MM.1S (cell line): ENCODE data around the gene DNAH9.

Source experiments
- DNase-seq: peaks from one replicate; pipeline ENCODE4 v3.0.0-alpha.2; 2015
- H2AFZ ChIP-seq: fragments of 300-600 bp; sonication (generic); 2 replicates; pipeline ENCODE4 v1.6.0; 2016; ENCODE audit warnings: antibody characterized with exemption, low read length
- H3F3A ChIP-seq: fragments of 300-600 bp; sonication (generic); 2 replicates; pipeline ENCODE4 v1.6.1; 2016; ENCODE audit warnings: mild to moderate bottlenecking, antibody characterized with exemption, low read length, moderate library complexity, mixed read lengths; ENCODE audit not compliant: insufficient read depth
- H3K27ac ChIP-seq: fragments of 300-600 bp; sonication (generic); 2 replicates; pipeline ENCODE4 v1.5.1; 2016; ENCODE audit warnings: mild to moderate bottlenecking, low read length
- H3K27me3 ChIP-seq: fragments of 300-600 bp; sonication (generic); replicated peaks from 2 replicates; pipeline ENCODE4 v1.6.0; 2016; ENCODE audit warnings: low read length; ENCODE audit not compliant: insufficient read depth
- H3K36me3 ChIP-seq: fragments of 300-600 bp; sonication (generic); replicated peaks from 2 replicates; pipeline ENCODE4 v1.6.1; 2016; ENCODE audit warnings: mild to moderate bottlenecking, low read length, mixed read lengths; ENCODE audit not compliant: insufficient read depth
- H3K4me1 ChIP-seq: fragments of 300-600 bp; sonication (generic); 2 replicates; pipeline ENCODE4 v1.6.1; 2016; ENCODE audit warnings: low read length, mixed read lengths
- H3K4me2 ChIP-seq: fragments of 300-600 bp; sonication (generic); 2 replicates; pipeline ENCODE4 v1.6.0; 2016; ENCODE audit warnings: low read depth, low read length
- H3K4me3 ChIP-seq: fragments of 300-600 bp; sonication (generic); 2 replicates; pipeline ENCODE4 v1.5.1; 2016; ENCODE audit warnings: low read length, mixed read lengths
- H3K79me2 ChIP-seq: fragments of 300-600 bp; sonication (generic); 2 replicates; pipeline ENCODE4 v1.6.1; 2016; ENCODE audit warnings: mixed run types, low read length, mixed read lengths
- H3K9ac ChIP-seq: fragments of 300-600 bp; sonication (generic); 2 replicates; pipeline ENCODE4 v1.6.1; 2016; ENCODE audit warnings: low read length, mixed read lengths
- H3K9me2 ChIP-seq: fragments of 300-600 bp; sonication (generic); replicated peaks from 2 replicates; pipeline ENCODE4 v1.6.1; 2016; ENCODE audit warnings: mild to moderate bottlenecking, low read length, mixed read lengths; ENCODE audit not compliant: insufficient read depth
- H3K9me3 ChIP-seq: fragments of 300-600 bp; sonication (generic); replicated peaks from 2 replicates; pipeline ENCODE4 v1.6.1; 2016; ENCODE audit warnings: mild to moderate bottlenecking, low read length, mixed read lengths; ENCODE audit not compliant: insufficient read depth
- H4K20me1 ChIP-seq: fragments of 300-600 bp; sonication (generic); 2 replicates; pipeline ENCODE4 v1.6.1; 2016; ENCODE audit warnings: mild to moderate bottlenecking, low read length, moderate library complexity, mixed read lengths; ENCODE audit not compliant: insufficient read depth
- CTCF ChIP-seq: fragments of 300-600 bp; sonication (generic); IDR thresholded peaks from 2 replicates; pipeline ENCODE4 v1.5.1; 2016; ENCODE audit warnings: antibody characterized with exemption, low read length, mixed read lengths
- EZH2 ChIP-seq: fragments of 300-600 bp; sonication (generic); optimal IDR thresholded peaks from 2 replicates; pipeline ENCODE3; 2017; ENCODE audit warnings: low read depth, mild to moderate bottlenecking, antibody characterized with exemption, low read length, mixed read lengths
- EZH2phosphoT487 ChIP-seq: fragments of 300-600 bp; sonication (generic); IDR thresholded peaks from 2 replicates; pipeline ENCODE4 v1.6.1; 2018; ENCODE audit warnings: antibody characterized with exemption, low read length

Gene DNAH9

GRCh38 chr17:11558681-11559234 lies 39.5 kb upstream of the DNAH9 start:
- Histone ChIP-seq H3K9me2 (no peaks in the 10 kb centered on the region), H4K20me1 (no peaks in the 10 kb centered on the region), H3K79me2 (no peaks in the 10 kb centered on the region), H2AFZ (no peak overlapping the region), H3K36me3 (no peaks in the 10 kb centered on the region), H3K4me1 (no peaks in the 10 kb centered on the region), H3K27me3 (no peaks in the 10 kb centered on the region), H3K27ac (no peak overlapping the region), H3K9ac (no peak overlapping the region), H3K9me3 (no peaks in the 10 kb centered on the region), H3K4me2 (no peak overlapping the region), H3K4me3 (no peak overlapping the region), H3F3A (no peaks in the 10 kb centered on the region)
- DNase-seq = no peak
- TF ChIP-seq EZH2 = no peak
- no peak for TF ChIP-seq CTCF
- TF ChIP-seq EZH2phosphoT487 = no peak

- H3K9ac ChIP-seq = no peak overlapping the region
- no peaks in the 10 kb centered on the region for H3F3A ChIP-seq
- H3K4me3 ChIP-seq = no peak overlapping the region
- H2AFZ ChIP-seq = no peak overlapping the region
- H3K4me2 ChIP-seq = no peak overlapping the region
- H3K27ac ChIP-seq = no peak overlapping the region
- no peaks in the 10 kb centered on the region for H3K79me2 ChIP-seq
- H3K9me2 ChIP-seq = no peaks in the 10 kb centered on the region
- no peak for TF ChIP-seq EZH2
- TF ChIP-seq CTCF = no peak
- no peak for TF ChIP-seq EZH2phosphoT487
- H3K36me3 ChIP-seq = no peaks in the 10 kb centered on the region
- H4K20me1 ChIP-seq = no peaks in the 10 kb centered on the region
- no peak for DNase-seq
- no peaks in the 10 kb centered on the region for H3K27me3 ChIP-seq
- no peaks in the 10 kb centered on the region for H3K4me1 ChIP-seq
- H3K9me3 ChIP-seq = no peaks in the 10 kb centered on the region
These were observed 38.7 kb upstream of the DNAH9 start for GRCh38 chr17:11559601-11560000.

GRCh38 chr17:11561281-11561680 lies 37.0 kb upstream of the DNAH9 start:
- H3K4me3 ChIP-seq = no peak overlapping the region
- no peaks in the 10 kb centered on the region for H3K9me2 ChIP-seq
- no peaks in the 10 kb centered on the region for H3K79me2 ChIP-seq
- H3K27me3 ChIP-seq = no peaks in the 10 kb centered on the region
- no peak overlapping the region for H3K27ac ChIP-seq
- no peak overlapping the region for H3K4me2 ChIP-seq
- DNase-seq = no peak
- H3K9me3 ChIP-seq = no peaks in the 10 kb centered on the region
- no peaks in the 10 kb centered on the region for H3F3A ChIP-seq
- no peak overlapping the region for H2AFZ ChIP-seq
- H3K4me1 ChIP-seq = no peaks in the 10 kb centered on the region
- no peak overlapping the region for H3K9ac ChIP-seq
- TF ChIP-seq EZH2phosphoT487 (no peak), CTCF (no peak), EZH2 (no peak)
- no peaks in the 10 kb centered on the region for H4K20me1 ChIP-seq
- H3K36me3 ChIP-seq = no peaks in the 10 kb centered on the region
